ENCODE results near the gene ILDR2. TPM values are rescaled to one million over a fixed set of nuclear protein-coding genes. Genes with fewer than 3 reads are reported as not detected.

ILDR2 gene
- total RNA-seq, 1 donor from 2014 or later, result 2.6 TPM

- Histone ChIP-seq H3K4me1 (ENCODE audit: control insufficient read depth in 3 of 3, insufficient read depth in 3 of 3, low read length in 3 of 3) (no peaks in the 10 kb centered on the region), H3K9ac (ENCODE audit: low read depth in 1 of 3, low read length in 3 of 3) (no peak overlapping the region), H3K36me3 (ENCODE audit: control insufficient read depth in 3 of 3, insufficient read depth in 3 of 3, low read length in 3 of 3) (no peaks in the 10 kb centered on the region), H3K27ac (ENCODE audit: low read depth, low read length) (no peak overlapping the region), H3K9me3 (ENCODE audit: control insufficient read depth in 3 of 3, low read length in 3 of 3) (no peaks in the 10 kb centered on the region), H3K4me3 (ENCODE audit: low read length in 3 of 3) (no peak overlapping the region), H3K27me3 (ENCODE audit: control insufficient read depth in 3 of 3, insufficient read depth in 3 of 3, low read length in 3 of 3) (peaks cover 0 to 2% (median under 1%) of the 10 kb centered on the region in 3 donors)
Observed at GRCh38 chr1:166914111-166914510, 61.2 kb downstream of the ILDR2 start.

GRCh38 chr1:166911624-166912023 lies 63.7 kb downstream of the ILDR2 start:
- no peaks in the 10 kb centered on the region for H3K9me3 ChIP-seq (ENCODE audit: control insufficient read depth in 3 of 3, low read length in 3 of 3)
- no peaks in the 10 kb centered on the region for H3K36me3 ChIP-seq (ENCODE audit: control insufficient read depth in 3 of 3, insufficient read depth in 3 of 3, low read length in 3 of 3)
- no peaks in the 10 kb centered on the region for H3K4me1 ChIP-seq (ENCODE audit: control insufficient read depth in 3 of 3, insufficient read depth in 3 of 3, low read length in 3 of 3)
- H3K27ac ChIP-seq (ENCODE audit: low read depth, low read length), result no peak overlapping the region
- no peak overlapping the region for H3K4me3 ChIP-seq (ENCODE audit: low read length in 3 of 3)
- H3K9ac ChIP-seq (ENCODE audit: low read depth in 1 of 3, low read length in 3 of 3), result no peak overlapping the region
- no peaks in the 10 kb centered on the region for H3K27me3 ChIP-seq (ENCODE audit: control insufficient read depth in 3 of 3, insufficient read depth in 3 of 3, low read length in 3 of 3)

- Histone ChIP-seq H3K4me3 (ENCODE audit: low read length in 3 of 3) (no peak overlapping the region), H3K27ac (ENCODE audit: low read depth, low read length) (no peak overlapping the region), H3K9ac (ENCODE audit: low read depth in 1 of 3, low read length in 3 of 3) (no peak overlapping the region), H3K4me1 (ENCODE audit: control insufficient read depth in 3 of 3, insufficient read depth in 3 of 3, low read length in 3 of 3) (peaks cover 0 to 3% (median 0%) of the 10 kb centered on the region in 3 donors), H3K9me3 (ENCODE audit: control insufficient read depth in 3 of 3, low read length in 3 of 3) (no peaks in the 10 kb centered on the region), H3K36me3 (ENCODE audit: control insufficient read depth in 3 of 3, insufficient read depth in 3 of 3, low read length in 3 of 3) (no peaks in the 10 kb centered on the region), H3K27me3 (ENCODE audit: control insufficient read depth in 3 of 3, insufficient read depth in 3 of 3, low read length in 3 of 3) (no peaks in the 10 kb centered on the region)
Observed at GRCh38 chr1:166910396-166910994, 64.8 kb downstream of the ILDR2 start.

- Histone ChIP-seq H3K9ac (ENCODE audit: low read depth in 1 of 3, low read length in 3 of 3) (no peak overlapping the region), H3K4me1 (ENCODE audit: control insufficient read depth in 3 of 3, insufficient read depth in 3 of 3, low read length in 3 of 3) (peaks cover 0 to 3% (median 2%) of the 10 kb centered on the region in 3 donors), H3K27me3 (ENCODE audit: control insufficient read depth in 3 of 3, insufficient read depth in 3 of 3, low read length in 3 of 3) (no peaks in the 10 kb centered on the region), H3K36me3 (ENCODE audit: control insufficient read depth in 3 of 3, insufficient read depth in 3 of 3, low read length in 3 of 3) (no peaks in the 10 kb centered on the region), H3K4me3 (ENCODE audit: low read length in 3 of 3) (no peak overlapping the region), H3K27ac (ENCODE audit: low read depth, low read length) (no peak overlapping the region), H3K9me3 (ENCODE audit: control insufficient read depth in 3 of 3, low read length in 3 of 3) (no peaks in the 10 kb centered on the region)
Observed at GRCh38 chr1:166908942-166909341, 66.4 kb downstream of the ILDR2 start.

- H3K9me3 ChIP-seq (ENCODE audit: control insufficient read depth in 3 of 3, low read length in 3 of 3), result no peaks in the 10 kb centered on the region
- no peak overlapping the region for H3K27ac ChIP-seq (ENCODE audit: low read depth, low read length)
- peaks cover 0 to 3% (median 2%) of the 10 kb centered on the region in 3 donors for H3K4me1 ChIP-seq (ENCODE audit: control insufficient read depth in 3 of 3, insufficient read depth in 3 of 3, low read length in 3 of 3)
- H3K27me3 ChIP-seq (ENCODE audit: control insufficient read depth in 3 of 3, insufficient read depth in 3 of 3, low read length in 3 of 3), result no peaks in the 10 kb centered on the region
- H3K36me3 ChIP-seq (ENCODE audit: control insufficient read depth in 3 of 3, insufficient read depth in 3 of 3, low read length in 3 of 3), result no peaks in the 10 kb centered on the region
- no peak overlapping the region for H3K9ac ChIP-seq (ENCODE audit: low read depth in 1 of 3, low read length in 3 of 3)
- no peak overlapping the region for H3K4me3 ChIP-seq (ENCODE audit: low read length in 3 of 3)
Observed at GRCh38 chr1:166907763-166908162, 67.6 kb downstream of the ILDR2 start.

- Histone ChIP-seq H3K4me1 (ENCODE audit: control insufficient read depth in 3 of 3, insufficient read depth in 3 of 3, low read length in 3 of 3) (peaks cover 0 to 3% (median 2%) of the 10 kb centered on the region in 3 donors), H3K27me3 (ENCODE audit: control insufficient read depth in 3 of 3, insufficient read depth in 3 of 3, low read length in 3 of 3) (no peaks in the 10 kb centered on the region), H3K4me3 (ENCODE audit: low read length in 3 of 3) (no peak overlapping the region), H3K27ac (ENCODE audit: low read depth, low read length) (no peak overlapping the region), H3K9me3 (ENCODE audit: control insufficient read depth in 3 of 3, low read length in 3 of 3) (no peaks in the 10 kb centered on the region), H3K9ac (ENCODE audit: low read depth in 1 of 3, low read length in 3 of 3) (no peak overlapping the region), H3K36me3 (ENCODE audit: control insufficient read depth in 3 of 3, insufficient read depth in 3 of 3, low read length in 3 of 3) (no peaks in the 10 kb centered on the region)
Observed at GRCh38 chr1:166907051-166907450, 68.3 kb downstream of the ILDR2 start.

- Histone ChIP-seq H3K9me3 (ENCODE audit: control insufficient read depth in 3 of 3, low read length in 3 of 3) (no peaks in the 10 kb centered on the region), H3K4me3 (ENCODE audit: low read length in 3 of 3) (no peak overlapping the region), H3K36me3 (ENCODE audit: control insufficient read depth in 3 of 3, insufficient read depth in 3 of 3, low read length in 3 of 3) (no peaks in the 10 kb centered on the region), H3K4me1 (ENCODE audit: control insufficient read depth in 3 of 3, insufficient read depth in 3 of 3, low read length in 3 of 3) (peaks cover 0 to 3% (median 2%) of the 10 kb centered on the region in 3 donors), H3K27ac (ENCODE audit: low read depth, low read length) (no peak overlapping the region), H3K27me3 (ENCODE audit: control insufficient read depth in 3 of 3, insufficient read depth in 3 of 3, low read length in 3 of 3) (no peaks in the 10 kb centered on the region), H3K9ac (ENCODE audit: low read depth in 1 of 3, low read length in 3 of 3) (no peak overlapping the region)
Observed at GRCh38 chr1:166906647-166907046, 68.7 kb downstream of the ILDR2 start.

- Histone ChIP-seq H3K4me1 (ENCODE audit: control insufficient read depth in 3 of 3, insufficient read depth in 3 of 3, low read length in 3 of 3) (peaks cover 0 to 3% (median 2%) of the 10 kb centered on the region in 3 donors), H3K9ac (ENCODE audit: low read depth in 1 of 3, low read length in 3 of 3) (no peak overlapping the region), H3K4me3 (ENCODE audit: low read length in 3 of 3) (no peak overlapping the region), H3K27me3 (ENCODE audit: control insufficient read depth in 3 of 3, insufficient read depth in 3 of 3, low read length in 3 of 3) (no peaks in the 10 kb centered on the region), H3K36me3 (ENCODE audit: control insufficient read depth in 3 of 3, insufficient read depth in 3 of 3, low read length in 3 of 3) (no peaks in the 10 kb centered on the region), H3K27ac (ENCODE audit: low read depth, low read length) (no peak overlapping the region), H3K9me3 (ENCODE audit: control insufficient read depth in 3 of 3, low read length in 3 of 3) (no peaks in the 10 kb centered on the region)
Observed at GRCh38 chr1:166905900-166906299, 69.4 kb downstream of the ILDR2 start.

- no peak overlapping the region for H3K4me3 ChIP-seq (ENCODE audit: low read length in 3 of 3)
- no peaks in the 10 kb centered on the region for H3K36me3 ChIP-seq (ENCODE audit: control insufficient read depth in 3 of 3, insufficient read depth in 3 of 3, low read length in 3 of 3)
- H3K27me3 ChIP-seq (ENCODE audit: control insufficient read depth in 3 of 3, insufficient read depth in 3 of 3, low read length in 3 of 3), result no peaks in the 10 kb centered on the region
- no peaks in the 10 kb centered on the region for H3K9me3 ChIP-seq (ENCODE audit: control insufficient read depth in 3 of 3, low read length in 3 of 3)
- no peak overlapping the region for H3K27ac ChIP-seq (ENCODE audit: low read depth, low read length)
- H3K4me1 ChIP-seq (ENCODE audit: control insufficient read depth in 3 of 3, insufficient read depth in 3 of 3, low read length in 3 of 3), result peaks cover 0 to 3% (median 2%) of the 10 kb centered on the region in 3 donors
- H3K9ac ChIP-seq (ENCODE audit: low read depth in 1 of 3, low read length in 3 of 3), result no peak overlapping the region
Observed at GRCh38 chr1:166905136-166905535, 70.2 kb downstream of the ILDR2 start.

GRCh38 chr1:166903232-166903631 lies 72.1 kb downstream of the ILDR2 start:
- peaks cover 0 to 3% (median 2%) of the 10 kb centered on the region in 3 donors for H3K4me1 ChIP-seq (ENCODE audit: control insufficient read depth in 3 of 3, insufficient read depth in 3 of 3, low read length in 3 of 3)
- H3K9me3 ChIP-seq (ENCODE audit: control insufficient read depth in 3 of 3, low read length in 3 of 3), result no peaks in the 10 kb centered on the region
- no peak overlapping the region for H3K4me3 ChIP-seq (ENCODE audit: low read length in 3 of 3)
- no peaks in the 10 kb centered on the region for H3K27me3 ChIP-seq (ENCODE audit: control insufficient read depth in 3 of 3, insufficient read depth in 3 of 3, low read length in 3 of 3)
- H3K36me3 ChIP-seq (ENCODE audit: control insufficient read depth in 3 of 3, insufficient read depth in 3 of 3, low read length in 3 of 3), result no peaks in the 10 kb centered on the region
- no peak overlapping the region for H3K27ac ChIP-seq (ENCODE audit: low read depth, low read length)
- H3K9ac ChIP-seq (ENCODE audit: low read depth in 1 of 3, low read length in 3 of 3), result no peak overlapping the region

Measured in skeletal muscle tissue (tissue), 4 donors.